H54 (cell line): ENCODE measurements around the gene OR51A4.

ENCODE experiments used
- DNase-seq: peaks from one replicate; pipeline ENCODE4 v3.0.0; 2011; ENCODE audit warnings: low spot score, mixed read lengths; ENCODE audit not compliant: insufficient read length
- FAIRE-seq: peaks from 3 replicates; lab custom pipeline; 2011; peaks lifted over from hg19 to GRCh38; lab: Jason Lieb, UNC
- POLR2A ChIP-seq: IDR thresholded peaks from 2 replicates; pipeline ENCODE4 v1.6.1; 2011; ENCODE audit warnings: low read depth, mild to moderate bottlenecking, low read length

The OR51A4 gene

DNA sequence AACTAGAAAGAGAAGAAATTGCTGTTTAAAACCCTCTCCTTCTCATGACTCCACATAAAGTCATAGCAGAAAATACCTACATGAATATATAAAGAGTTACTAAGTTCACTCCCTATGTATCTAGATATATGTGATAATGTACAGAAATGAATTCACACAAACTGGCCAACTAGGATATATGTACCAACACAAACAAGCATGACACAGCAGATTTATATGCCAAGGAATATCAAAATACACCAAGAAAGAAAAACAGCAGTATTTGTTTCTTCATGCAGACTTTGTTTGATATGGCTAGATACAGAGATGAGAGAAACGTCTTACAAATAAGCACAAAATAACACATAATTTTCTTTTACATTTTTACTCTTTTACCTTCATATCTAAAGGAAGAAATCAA lies 25.1 kb downstream of the OR51A4 start:
- no peak for TF ChIP-seq POLR2A
- DNase-seq (no peak), FAIRE-seq (no peak)

- FAIRE-seq (no peak), DNase-seq (no peak)
- no peak for TF ChIP-seq POLR2A
Observed at GRCh38 chr11:4921796-4922195, 25.6 kb downstream of the OR51A4 start.

DNA sequence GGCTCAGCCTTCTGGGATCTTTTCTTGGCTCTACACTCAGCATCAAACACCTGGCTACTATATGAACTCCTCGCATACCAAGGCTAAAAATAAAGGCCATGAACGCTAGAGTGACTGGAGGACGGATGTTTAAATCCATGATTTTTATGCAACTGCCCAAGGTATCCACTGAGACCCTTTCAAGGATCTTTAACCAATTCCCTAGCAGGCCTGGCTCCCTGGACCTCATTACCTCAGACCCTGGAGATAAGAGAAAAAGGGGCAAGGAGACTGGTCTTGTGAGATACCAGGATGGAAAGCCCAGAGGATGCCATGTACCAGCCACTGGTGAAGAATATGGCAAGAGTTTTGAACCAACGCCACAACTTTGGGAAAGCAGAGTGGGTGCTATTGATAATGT lies 28.2 kb downstream of the OR51A4 start, which contains the start of gene OR51G2:
OR51G2 (minus strand) TSS at position 101 of the 400 bp plus-strand sequence. CDS start 3,687 bp downstream, outside the sequence.
- no peak for TF ChIP-seq POLR2A
- DNase-seq, result no peak
- FAIRE-seq, result no peak

- DNase-seq (no peak), FAIRE-seq (no peak)
- no peak for TF ChIP-seq POLR2A
Observed at GRCh38 chr11:4916581-4916980, 30.8 kb downstream of the OR51A4 start.

- TF ChIP-seq POLR2A, result no peak
- FAIRE-seq (no peak), DNase-seq (no peak)
Observed at GRCh38 chr11:4903484-4903883, 43.9 kb downstream of the OR51A4 start, which contains the start of gene OR51A7. Gene OR51A7 (plus strand): TSS chr11:4903783. CDS start chr11:4907370, 3,587 bp downstream.
